Activated T-cell treated with anti-CD3 and anti-CD28 coated beads, Interleukin-2, amount 50 U/mL, for 48 hours (primary cell): ENCODE results near the gene SLC24A3.
"Not testable (repeated sequence)": the region's sequence is repeated elsewhere in the genome, so short reads cannot be mapped to it uniquely, and the experiment has no call there.

ENCODE experiments used
- DNase-seq, 2 experiments: peaks; one replicate each; pipeline ENCODE4 v3.0.0-alpha.2; 2020

SLC24A3 gene

GRCh38 chr20:19649041-19649440 is 436.6 kb downstream of the SLC24A3 start:
- no peak for DNase-seq

- DNase-seq: no peak
Measured at GRCh38 chr20:19652591-19653026, 440.2 kb downstream of the SLC24A3 start.

- no peak for DNase-seq
Measured at GRCh38 chr20:19653327-19653726, 440.9 kb downstream of the SLC24A3 start.

- no peak for DNase-seq
Measured at GRCh38 chr20:19654921-19655320, 442.5 kb downstream of the SLC24A3 start.

- DNase-seq: no peak
Measured at GRCh38 chr20:19658137-19658536, 445.7 kb downstream of the SLC24A3 start.

- DNase-seq: no peak
Measured at GRCh38 chr20:19659448-19659847, 447.0 kb downstream of the SLC24A3 start.

GRCh38 chr20:19660808-19661378 is 448.5 kb downstream of the SLC24A3 start:
- no peak for DNase-seq

GRCh38 chr20:19661717-19662636 is 449.5 kb downstream of the SLC24A3 start:
- peak; percentile 48 to 62 for DNase-seq

GRCh38 chr20:19662637-19662995 is 450.2 kb downstream of the SLC24A3 start:
- no peak for DNase-seq

- no peak for DNase-seq
Measured at GRCh38 chr20:19668418-19668817, 456.0 kb downstream of the SLC24A3 start.

- no peak for DNase-seq
Measured at GRCh38 chr20:19670829-19671228, 458.4 kb downstream of the SLC24A3 start.

GRCh38 chr20:19671374-19671773 is 458.9 kb downstream of the SLC24A3 start:
- no peak for DNase-seq

GRCh38 chr20:19672498-19672897 is 460.1 kb downstream of the SLC24A3 start:
- no peak for DNase-seq

GRCh38 chr20:19673575-19673974 is 461.1 kb downstream of the SLC24A3 start:
- DNase-seq: no peak

- DNase-seq: no peak
Measured at GRCh38 chr20:19676202-19676601, 463.8 kb downstream of the SLC24A3 start.

GRCh38 chr20:19677336-19677735 is 464.9 kb downstream of the SLC24A3 start:
- DNase-seq: no peak

GRCh38 chr20:19678591-19678990 is 466.1 kb downstream of the SLC24A3 start:
- DNase-seq: not testable (repeated sequence)

GRCh38 chr20:19679900-19680495 is 467.6 kb downstream of the SLC24A3 start:
- DNase-seq: no peak

GRCh38 chr20:19682249-19682648 is 469.8 kb downstream of the SLC24A3 start:
- DNase-seq: no peak

GRCh38 chr20:19683188-19683587 is 470.7 kb downstream of the SLC24A3 start:
- no peak for DNase-seq

GRCh38 chr20:19683822-19684221 is 471.4 kb downstream of the SLC24A3 start:
- DNase-seq: no peak

GRCh38 chr20:19688031-19688806 is 475.8 kb downstream of the SLC24A3 start:
- no peak for DNase-seq

- no peak for DNase-seq
Measured at GRCh38 chr20:19690462-19690861, 478.0 kb downstream of the SLC24A3 start.
